Right lobe of liver (tissue), 6 donors: ENCODE results near the gene BAZ1B. TPM values are rescaled to one million over a fixed set of nuclear protein-coding genes. Genes with fewer than 3 reads are reported as not detected.

Experiments
- ATAC-seq, 4 donors: fragments of 200-7000 bp; cut with Tn5 transposase; one replicate each; pipeline ENCODE4 v1.9.1; 2020; ENCODE audit warnings: mild to moderate bottlenecking in 4 of 4, moderate library complexity in 4 of 4
- DNase-seq, 3 donors: peaks; one replicate each; pipeline ENCODE4 v3.0.0-alpha.2; 2020
- H3K27ac ChIP-seq, 3 donors: fragments of 200-600 bp; one replicate each; pipeline ENCODE4 v1.8.0; 2022
- H3K27me3 ChIP-seq, 2 donors: fragments of 200-600 bp; one replicate each; pipeline ENCODE4 v1.8.0; 2022
- H3K36me3 ChIP-seq, 4 donors: fragments of 200-600 bp; sonication (generic) in 1 of 4; one replicate each; pipeline versions ENCODE4 v1.5.1 to v1.8.0; 2017 to 2022; ENCODE audit warnings: control low read depth in 1 of 4
- H3K4me1 ChIP-seq, 4 donors: fragments of 200-600 bp; sonication (generic) in 1 of 4; one replicate each; pipeline versions ENCODE4 v1.5.1 to v1.8.0; 2017 to 2022; ENCODE audit warnings: control low read depth in 1 of 4
- H3K4me3 ChIP-seq, 3 donors: fragments of 200-600 bp; one replicate each; pipeline ENCODE4 v1.8.0; 2022
- H3K9me3 ChIP-seq, 4 donors: fragments of 200-600 bp; sonication (generic) in 1 of 4; one replicate each; pipeline versions ENCODE4 v1.5.1 to v1.8.0; 2017 to 2022; ENCODE audit warnings: control low read depth in 1 of 4
- CTCF ChIP-seq, 4 donors: fragments of 200-600 bp in 3 of 4; fragments of 450-650 bp in 1 of 4; IDR thresholded peaks; one replicate each; pipeline versions ENCODE4 v1.5.1 to v1.8.0; 2016 to 2022; ENCODE audit warnings: antibody characterized with exemption in 4 of 4, mild to moderate bottlenecking in 2 of 4
- POLR2A ChIP-seq: fragments of 450-650 bp; IDR thresholded peaks from one replicate; pipeline ENCODE4 v1.6.1; 2017; ENCODE audit warnings: antibody characterized with exemption, mild to moderate bottlenecking
- WGBS: methylation state at CpG from one replicate; pipeline ENCODE4 v1.1.6; 2018; ENCODE audit warnings: low coverage, low lambda C conversion rate; ENCODE audit not compliant: insufficient coverage; ENCODE audit errors: missing lambda C conversion rate; 5-methylcytosine and 5-hydroxymethylcytosine counted together
- intact Hi-C, 2 donors: fragments of 100-400 bp; cut with DNase I; formaldehyde crosslinking; loops; one replicate each; pipeline versions ENCODE4 v1.11.2 to v1.14.1; 2022
- total RNA-seq, 6 experiments: library from RNA; depleted of rRNA in 2 of 6; stranded (reverse); fragments of >200 nt in 2 of 6; fragmentation: NEBNext Ultra II Directional in 3 of 6; extraction: Animal tissue kit (Norgen Biotek cat#: 25700) in 3 of 6; gene quantifications; one replicate each; pipeline versions ENCODE4 v1.1.0 to v1.2.4, GENCODE V29; 2016 to 2023
- donor health status: DM: no; HTN: yes; CAD: no.
- donor health status: DM: no; HTN: no; CAD: no.
- donor health status: DM: no; HTN: no; CAD: no.
- donor health status: DM: no; HTN: yes; CAD: no.
- donor health status: DM: no; HTN: yes; CAD: no.

Gene BAZ1B
- total RNA-seq, 6 experiments from 2014 or later: 19.3 to 26.2 (median 25.0) TPM

- DNase-seq: no peak
- intact Hi-C loops: loop anchor here in 1 of 2 donors (10.0 kb wide), 1 partner anchor 95 kb away; no protein-coding TSS in a partner anchor
- Histone ChIP-seq H3K4me3 (no peak overlapping the region), H3K27ac (no peak overlapping the region), H3K9me3 (no peaks in the 10 kb centered on the region), H3K36me3 (peaks cover 0 to 44% (median 28%) of the 10 kb centered on the region in 4 donors), H3K27me3 (no peaks in the 10 kb centered on the region), H3K4me1 (no peaks in the 10 kb centered on the region)
- no peak for ATAC-seq
- no peak for TF ChIP-seq POLR2A
- TF ChIP-seq CTCF (IDR thresholded peaks at IDR 0.05): no peak
- WGBS: 91% methylated on average over 4 of the region's 7 CpGs
Measured at GRCh38 chr7:73439410-73439704, 82.7 kb downstream of the BAZ1B start.

GRCh38 chr7:73438547-73439409 is 83.3 kb downstream of the BAZ1B start:
- Histone ChIP-seq H3K9me3 (no peaks in the 10 kb centered on the region), H3K27me3 (no peaks in the 10 kb centered on the region), H3K4me1 (no peaks in the 10 kb centered on the region), H3K27ac (no peak overlapping the region), H3K4me3 (no peak overlapping the region), H3K36me3 (peaks cover 0 to 38% (median 25%) of the 10 kb centered on the region in 4 donors)
- DNase-seq (no peak), ATAC-seq (peak in 1 of 4 donors; percentile 11)
- intact Hi-C loops: loop anchor here in 1 of 2 donors (10.0 kb wide), 1 partner anchor 94 kb away; no protein-coding TSS in a partner anchor
- 100% methylated on average over 2 of the region's 16 CpGs for WGBS
- TF ChIP-seq POLR2A (no peak), CTCF (IDR thresholded peaks at IDR 0.05) (no peak)

GRCh38 chr7:73437621-73438416 is 84.3 kb downstream of the BAZ1B start:
- intact Hi-C loops: loop anchor here in 1 of 2 donors (10.0 kb wide), 1 partner anchor 93 kb away; no protein-coding TSS in a partner anchor
- Histone ChIP-seq H3K4me3 (no peak overlapping the region), H3K9me3 (no peaks in the 10 kb centered on the region), H3K36me3 (peaks cover 0 to 29% (median 18%) of the 10 kb centered on the region in 4 donors), H3K27ac (no peak overlapping the region), H3K4me1 (no peaks in the 10 kb centered on the region), H3K27me3 (no peaks in the 10 kb centered on the region)
- no peak for DNase-seq
- WGBS: 52% methylated on average over 14 of the region's 16 CpGs
- ATAC-seq: no peak
- TF ChIP-seq POLR2A (no peak), CTCF (IDR thresholded peaks at IDR 0.05) (no peak)

GRCh38 chr7:73437091-73437490 is 85.0 kb downstream of the BAZ1B start:
- ATAC-seq (no peak), DNase-seq (no peak)
- Histone ChIP-seq H3K9me3 (no peaks in the 10 kb centered on the region), H3K4me3 (no peak overlapping the region), H3K4me1 (no peaks in the 10 kb centered on the region), H3K27me3 (no peaks in the 10 kb centered on the region), H3K36me3 (peaks cover 0 to 21% (median 11%) of the 10 kb centered on the region in 4 donors), H3K27ac (no peak overlapping the region)
- TF ChIP-seq CTCF (IDR thresholded peaks at IDR 0.05) (no peak), POLR2A (no peak)
- 58% methylated on average over 3 of the region's 10 CpGs for WGBS
- intact Hi-C loops: loop anchor here in 1 of 2 donors (10.0 kb wide), 1 partner anchor 92 kb away; no protein-coding TSS in a partner anchor
